HepG2 (cell line): ENCODE data around the gene KIF6.

Experiments
- CTCF ChIP-seq: sonication (generic); formaldehyde crosslinking; IDR thresholded peaks from 2 replicates; pipeline ENCODE4 v1.5.0; 2020; ENCODE audit warnings: mild to moderate bottlenecking, missing genetic modification reagents, moderate library complexity
- EZH2 ChIP-seq: conservative IDR thresholded peaks from 2 replicates; pipeline ENCODE4 v1.6.1; 2012; ENCODE audit warnings: mild to moderate bottlenecking, low read depth, low read length, moderate library complexity
- FOSL2 ChIP-seq: sonication (generic); formaldehyde crosslinking; IDR thresholded peaks from 2 replicates; pipeline ENCODE4 v1.4.0; 2020; ENCODE audit warnings: missing genetic modification reagents
- MAX ChIP-seq: IDR thresholded peaks from 2 replicates; pipeline ENCODE4 v1.6.1; 2012; ENCODE audit warnings: inconsistent platforms
- MAZ ChIP-seq, 2 experiments: sonication (generic) in 1 of 2; formaldehyde crosslinking in 1 of 2; IDR thresholded peaks; 2 replicates each; pipeline versions ENCODE4 v1.5.0 to v1.6.1; 2012 to 2020; ENCODE audit warnings: low read depth in 2 of 2, mild to moderate bottlenecking in 2 of 2, borderline replicate concordance in 1 of 2, improper control_type of control experiment in 1 of 2, low read length in 1 of 2, missing genetic modification reagents in 1 of 2, moderate library complexity in 1 of 2
- MIER2 ChIP-seq: IDR thresholded peaks from 2 replicates; pipeline ENCODE4 v1.6.1; 2016; ENCODE audit warnings: missing biosample characterization, missing genetic modification reagents
- MXI1 ChIP-seq: IDR thresholded peaks from 3 replicates; pipeline ENCODE4 v1.6.1; 2012; ENCODE audit warnings: low read depth, low read length, inconsistent platforms, borderline replicate concordance
- MYC ChIP-seq: sonication (generic); formaldehyde crosslinking; IDR thresholded peaks from 2 replicates; pipeline ENCODE4 v1.9.0; 2021; ENCODE audit warnings: missing genetic modification reagents, borderline replicate concordance
- TOE1 ChIP-seq: sonication (generic); formaldehyde crosslinking; IDR thresholded peaks from 2 replicates; pipeline ENCODE4 v1.4.0; 2020; ENCODE audit warnings: mild to moderate bottlenecking, missing genetic modification reagents
- ZNF274 ChIP-seq: sonication (generic); formaldehyde crosslinking; IDR thresholded peaks from 2 replicates; pipeline ENCODE4 v1.5.1; 2020; ENCODE audit warnings: mild to moderate bottlenecking, missing genetic modification reagents
- ZNF281 ChIP-seq: sonication (generic); formaldehyde crosslinking; IDR thresholded peaks from 2 replicates; pipeline ENCODE4 v1.4.0; 2020; ENCODE audit warnings: missing genetic modification reagents, borderline replicate concordance
- ZNF3 ChIP-seq: IDR thresholded peaks from 2 replicates; pipeline ENCODE4 v1.7.0; 2017; ENCODE audit warnings: inconsistent platforms
- ZNF746 ChIP-seq: sonication (generic); formaldehyde crosslinking; IDR thresholded peaks from 2 replicates; pipeline ENCODE4 v1.8.0; 2022; ENCODE audit warnings: mild to moderate bottlenecking, missing genetic modification reagents

- no peak for TF ChIP-seq MAX
- no peak for TF ChIP-seq ZNF3 (CRISPR knock-in tag)
- TF ChIP-seq CTCF (CRISPR knock-in tag): no peak
- TF ChIP-seq FOSL2: no peak
- no peak for TF ChIP-seq MAZ (IDR thresholded peaks at IDR 0.05; ENCODE audit: borderline replicate concordance, low read depth, low read length)
- TF ChIP-seq MAZ (CRISPR knock-in tag; IDR thresholded peaks at IDR 0.05; ENCODE audit: low read depth): no peak
- no peak for TF ChIP-seq TOE1
- TF ChIP-seq MXI1: no peak
- TF ChIP-seq EZH2: no peak
- no peak for TF ChIP-seq ZNF281
- TF ChIP-seq ZNF746 (CRISPR knock-in tag): no peak
- TF ChIP-seq MYC: no peak
- TF ChIP-seq MIER2 (CRISPR knock-in tag): no peak
- no peak for TF ChIP-seq ZNF274 (CRISPR knock-in tag)
Measured at GRCh38 chr6:39411465-39411864, 313.7 kb downstream of the KIF6 start.
